Ovary (tissue), 9 donors: ENCODE measurements around the gene LRRC51. TPM values are rescaled to one million over a fixed set of nuclear protein-coding genes. Genes with fewer than 3 reads are reported as not detected.

Experiments
- DNase-seq, 5 donors: peaks; one replicate each; pipeline ENCODE4 v3.0.0-alpha.2; 2019 to 2020
- H3K27ac ChIP-seq, 2 donors: fragments of 200-600 bp; one replicate each; pipeline versions ENCODE4 v1.5.1 to v1.8.0; 2019 to 2022
- H3K27me3 ChIP-seq: fragments of 200-600 bp; one replicate; pipeline ENCODE4 v1.8.0; 2022
- H3K36me3 ChIP-seq: fragments of 200-600 bp; sonication (generic); one replicate; pipeline ENCODE4 v1.5.1; 2019
- H3K4me1 ChIP-seq: one replicate; pipeline ENCODE4 v1.8.1; 2013; ENCODE audit warnings: mild to moderate bottlenecking, moderate library complexity; ENCODE audit not compliant: insufficient read depth
- H3K4me3 ChIP-seq: fragments of 200-600 bp; sonication (generic); one replicate; pipeline ENCODE4 v1.5.1; 2017
- H3K9me3 ChIP-seq, 2 donors: fragments of 200-600 bp in 1 of 2; sonication (generic) in 1 of 2; one replicate each; pipeline versions ENCODE4 v1.5.1 to v1.8.1; 2013 to 2019; ENCODE audit warnings: mild to moderate bottlenecking in 1 of 2, moderate library complexity in 1 of 2
- CTCF ChIP-seq, 3 donors: fragments of 450-650 bp in 2 of 3; fragments of 200-600 bp in 1 of 3; IDR thresholded peaks; one replicate each; pipeline versions ENCODE4 v1.5.1 to v1.8.0; 2016 to 2022; ENCODE audit warnings: antibody characterized with exemption in 3 of 3, mild to moderate bottlenecking in 1 of 3
- EP300 ChIP-seq: sonication (generic); formaldehyde crosslinking; IDR thresholded peaks from one replicate; pipeline ENCODE4 v1.6.1; 2017; ENCODE audit warnings: antibody characterized with exemption
- POLR2A ChIP-seq: fragments of 450-650 bp; IDR thresholded peaks from one replicate; pipeline ENCODE4 v1.6.1; 2017; ENCODE audit warnings: antibody characterized with exemption, mild to moderate bottlenecking, moderate library complexity
- WGBS, 3 donors: extraction: QIAGEN DNeasy Blood & Tissue Kit in 1 of 3; methylation state at CpG; one replicate each; pipeline versions ENCODE4 v1.1.5 to v1.1.7; 2013 to 2017; 5-methylcytosine and 5-hydroxymethylcytosine counted together
- intact Hi-C, 4 donors: fragments of 100-400 bp; cut with DNase I; formaldehyde crosslinking; loops; one replicate each; pipeline versions ENCODE4 v1.11.0 to v1.15.1; 2022 to 2023
- polyA plus RNA-seq, 2 donors: library from polyadenylated mRNA; stranded (reverse); fragments of 200-250 nt in 1 of 2; fragments of 350-450 nt in 1 of 2; fragmentation: Illumina TruSeq in 1 of 2; extraction: RNeasy Lipid Tissue Mini Kit (QIAGEN cat#74804) in 1 of 2; gene quantifications; one replicate each; pipeline ENCODE4 v1.2.3, GENCODE V29; 2013 to 2014
- total RNA-seq, 7 donors: library from RNA; depleted of rRNA in 2 of 7; stranded (reverse); fragments of >200 nt in 2 of 7; fragmentation: NEBNext Ultra II Directional in 3 of 7; extraction: Animal tissue kit (Norgen Biotek cat#: 25700) in 3 of 7; gene quantifications; one replicate each; pipeline versions ENCODE4 v1.1.0 to v1.2.4, GENCODE V29; 2016 to 2023
- donor health status: DM: no; HTN: no; CAD: no; lungs with moderate emphysema.
- donor health status: DM: no; HTN: no; CAD: no.
- donor health status: Bipolar disorder and iron deficiency.
- donor health status: DM: yes; HTN: yes; CAD: no.
- donor health status: DM: no; HTN: no; CAD: no.
- donor health status: DM: yes; HTN: yes; CAD: no.

The LRRC51 gene
- total and polyA plus RNA-seq, 9 donors = 7.2 to 21.0 (median 9.6) TPM

GRCh38 chr11:72038491-72038890 is 42.2 kb upstream of the LRRC51 start:
- Histone ChIP-seq H3K36me3 (no peaks in the 10 kb centered on the region), H3K4me1 (peaks cover 20% of the 10 kb centered on the region), H3K4me3 (peak overlapping the region; percentile 57), H3K9me3 (no peaks in the 10 kb centered on the region), H3K27ac (peak overlapping the region; percentile 59 to 99), H3K27me3 (no peaks in the 10 kb centered on the region)
- 0 to 3% (median 1%) methylated on average over 2 of the region's 2 CpGs for WGBS, 3 donors
- TF ChIP-seq POLR2A = no peak
- no peak for TF ChIP-seq CTCF (IDR thresholded peaks at IDR 0.05)
- no peak for TF ChIP-seq EP300
- intact Hi-C loops = loop anchor here in 1 of 4 donors (2.0 kb wide), 1 partner anchor 42 kb away; the partner anchor contains the start of genes LRRC51 and NUMA1
- DNase-seq = peak; percentile 70 to 76 (median 72)

GRCh38 chr11:72039031-72039855 is 41.4 kb upstream of the LRRC51 start:
- no peak for TF ChIP-seq POLR2A
- no peak for TF ChIP-seq EP300
- TF ChIP-seq CTCF (IDR thresholded peaks at IDR 0.05) = no peak
- H3K27ac ChIP-seq = peak overlapping the region; percentile 54 to 99
- H3K4me3 ChIP-seq = peak overlapping the region; percentile 57
- peaks cover 20% of the 10 kb centered on the region for H3K4me1 ChIP-seq
- intact Hi-C loops = loop anchor here in 1 of 4 donors (2.0 kb wide), 1 partner anchor 42 kb away; the partner anchor contains the start of genes LRRC51 and NUMA1
- 6 to 11% (median 10%) methylated on average over 5 of the region's 5 CpGs for WGBS, 3 donors
- H3K27me3 ChIP-seq = no peaks in the 10 kb centered on the region
- DNase-seq = peak in 4 of 5 donors; percentile 57 to 71 (median 60)
- no peaks in the 10 kb centered on the region for H3K36me3 ChIP-seq
- no peaks in the 10 kb centered on the region for H3K9me3 ChIP-seq

- no peaks in the 10 kb centered on the region for H3K9me3 ChIP-seq
- WGBS, 3 donors = 2 to 4% (median 2%) methylated on average over 6 of the region's 6 CpGs
- TF ChIP-seq CTCF (IDR thresholded peaks at IDR 0.05) (no peak), POLR2A (no peak), EP300 (no peak)
- peak in 3 of 5 donors; percentile 16 to 48 (median 41) for DNase-seq
- intact Hi-C loops = loop anchor here in 2 of 4 donors (2.0 to 5.0 kb wide), 2 partner anchors 37 to 41 kb away; partner anchors contain the start of genes LRRC51 (in 1 of the 2) and NUMA1 (in 1 of the 2)
- H3K4me1 ChIP-seq = peaks cover 20% of the 10 kb centered on the region
- no peaks in the 10 kb centered on the region for H3K27me3 ChIP-seq
- H3K4me3 ChIP-seq = peak overlapping the region; percentile 57
- no peaks in the 10 kb centered on the region for H3K36me3 ChIP-seq
- H3K27ac ChIP-seq = peak overlapping the region; percentile 54 to 99
Observed at GRCh38 chr11:72039856-72040401, 40.7 kb upstream of the LRRC51 start.

GRCh38 chr11:72040491-72041363 is 39.9 kb upstream of the LRRC51 start:
- H3K4me3 ChIP-seq = peak overlapping the region; percentile 57
- TF ChIP-seq POLR2A (peak; percentile 49), EP300 (peak; percentile 50), CTCF (IDR thresholded peaks at IDR 0.05) (peak in 1 of 3 donors; percentile 10)
- H3K27ac ChIP-seq = peak overlapping the region; percentile 89 to 99
- 0 to 1% (median 0%) methylated on average over 23 of the region's 23 CpGs for WGBS, 3 donors
- peaks cover 27% of the 10 kb centered on the region for H3K4me1 ChIP-seq
- DNase-seq = peak; percentile 97 to 98 (median 98)
- H3K27me3 ChIP-seq = no peaks in the 10 kb centered on the region
- no peaks in the 10 kb centered on the region for H3K36me3 ChIP-seq
- H3K9me3 ChIP-seq = no peaks in the 10 kb centered on the region
- intact Hi-C loops = loop anchor here in 1 of 4 donors (5.0 kb wide), 1 partner anchor 37 kb away; no protein-coding TSS in a partner anchor
